Activated T-helper 1 cell treated with Interleukin-2 at 50 U/mL for 16 hours (primary cell): ENCODE measurements around the gene EFCC1.

Source experiments
- DNase-seq: peaks from one replicate; pipeline ENCODE4 v3.0.0-alpha.2; 2020; ENCODE audit warnings: low read depth

EFCC1 gene

DNA sequence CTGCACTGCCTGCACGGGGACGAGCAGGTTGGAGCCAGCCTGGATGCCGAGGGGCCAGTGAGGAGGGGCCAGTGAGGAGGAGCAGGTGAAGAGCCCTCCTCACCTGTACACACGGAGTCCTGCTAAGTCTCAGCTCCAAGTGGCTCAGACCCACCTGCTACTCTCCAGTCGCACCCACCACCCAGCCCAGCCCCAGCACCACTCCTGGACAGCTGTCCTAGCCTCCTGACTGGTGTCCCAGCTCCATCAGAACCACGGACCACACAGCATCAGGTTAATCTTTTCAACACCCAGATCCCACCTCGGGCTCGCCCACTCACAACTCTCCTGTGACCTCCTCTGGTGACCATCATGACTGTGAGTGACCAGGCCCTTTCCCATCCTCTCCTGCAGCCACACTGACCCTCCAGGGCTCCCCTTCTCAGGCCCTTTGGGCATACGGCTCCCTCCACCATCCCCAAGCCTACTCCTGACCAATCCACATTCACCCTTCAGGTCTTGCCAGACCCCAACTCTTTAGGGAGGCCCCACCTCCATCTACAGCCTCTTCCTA, 13.8 kb downstream of the EFCC1 start:
- no peak for DNase-seq

DNA sequence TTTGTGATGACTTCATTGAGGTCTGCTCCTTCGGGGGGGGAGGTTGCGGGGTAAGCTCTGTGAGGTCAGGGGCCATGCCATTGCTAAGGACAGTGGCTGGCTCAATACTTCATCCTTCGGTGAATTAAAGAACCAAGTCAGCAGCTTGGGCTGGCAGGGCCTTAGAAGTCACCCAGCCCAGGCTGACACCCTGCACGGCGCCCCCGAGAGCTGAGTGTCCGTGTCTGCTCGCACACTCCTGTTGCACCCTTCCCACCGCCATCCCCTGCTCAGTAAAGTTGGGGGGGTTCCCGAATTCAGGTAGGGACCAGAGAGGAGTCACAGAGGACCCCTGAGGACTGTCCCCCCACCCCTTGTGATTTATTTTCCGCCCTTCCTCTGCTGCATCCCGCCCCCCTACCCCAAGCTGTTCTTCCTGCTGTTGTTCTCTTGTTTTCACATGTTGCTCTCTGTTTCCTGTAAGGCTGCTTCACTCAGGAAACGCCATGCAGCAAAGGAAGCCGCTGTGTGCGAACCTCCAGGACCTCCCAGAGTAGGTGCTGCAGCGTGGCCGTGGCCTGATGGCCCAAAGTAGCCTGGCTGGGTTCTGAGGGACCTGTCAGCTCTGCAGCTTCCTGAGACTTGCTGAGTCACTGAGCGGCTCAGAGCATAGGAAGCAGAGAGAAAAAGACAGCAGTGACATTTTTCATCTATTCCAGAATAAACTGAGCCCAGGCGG, 14.4 kb downstream of the EFCC1 start:
- DNase-seq, result peak; percentile 24

GRCh38 chr3:129016356-129016719, 15.2 kb downstream of the EFCC1 start:
- DNase-seq, result peak; percentile 23

DNA sequence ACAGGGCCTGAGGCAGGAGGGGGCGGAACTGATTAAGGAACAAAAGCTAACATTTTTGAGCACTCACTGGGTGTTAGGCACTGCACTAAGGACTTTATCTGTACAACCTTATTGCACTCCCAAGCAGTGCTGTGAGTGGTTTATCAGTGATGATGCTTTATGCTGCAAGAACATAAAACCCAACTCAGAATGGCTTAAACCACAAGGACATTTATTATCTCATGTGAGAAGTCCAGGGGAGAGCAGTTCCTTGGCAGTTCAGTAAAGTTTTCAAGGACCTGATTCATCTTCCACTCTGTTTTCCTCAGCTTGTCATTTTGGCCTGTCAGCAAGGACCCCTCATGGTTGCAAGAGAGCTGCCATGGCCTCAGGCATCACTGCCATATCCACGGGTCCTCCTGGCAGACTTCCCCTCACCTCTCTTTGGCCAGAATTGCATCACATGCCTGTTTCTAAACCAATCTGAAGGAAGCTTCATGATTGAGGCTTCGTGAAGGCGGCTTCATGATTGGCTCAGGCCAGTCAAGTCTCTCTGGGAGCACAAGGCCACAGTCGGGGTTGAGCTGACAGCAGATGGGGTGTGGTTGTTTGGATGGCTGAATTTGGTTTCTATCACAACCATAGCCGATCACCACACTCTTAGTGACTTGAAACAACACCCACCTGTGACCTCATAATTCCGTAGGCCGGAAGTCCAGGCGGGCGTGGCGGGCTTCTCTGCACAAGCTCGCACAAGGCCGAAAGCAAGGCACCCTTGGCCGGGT, 15.8 kb downstream of the EFCC1 start:
- no peak for DNase-seq

GRCh38 chr3:129017484-129017899, 16.4 kb downstream of the EFCC1 start:
- no peak for DNase-seq

- no peak for DNase-seq
Measured at GRCh38 chr3:129018271-129018670, 17.2 kb downstream of the EFCC1 start.

DNA sequence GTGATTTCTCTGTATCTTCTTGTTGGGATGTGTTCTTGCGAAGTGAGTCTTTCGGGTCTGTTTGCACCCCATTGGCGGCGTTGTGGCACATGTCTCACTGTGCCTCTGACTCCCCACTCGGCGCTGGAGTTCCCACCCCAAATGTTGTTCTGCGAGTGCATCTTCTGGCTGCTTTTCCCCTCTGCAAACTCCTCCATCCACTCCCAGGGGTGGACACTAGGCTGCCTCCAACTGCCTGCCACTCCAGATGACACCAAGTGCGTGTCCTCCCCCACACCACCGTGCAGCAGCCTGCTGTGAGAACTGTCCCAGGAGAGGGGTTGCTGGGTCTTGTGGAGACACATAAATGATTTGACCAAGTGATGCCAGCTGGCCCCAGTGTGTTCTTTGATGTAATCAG, 17.6 kb downstream of the EFCC1 start:
- DNase-seq, result no peak

GRCh38 chr3:129019266-129019665, 18.2 kb downstream of the EFCC1 start:
- no peak for DNase-seq

DNA sequence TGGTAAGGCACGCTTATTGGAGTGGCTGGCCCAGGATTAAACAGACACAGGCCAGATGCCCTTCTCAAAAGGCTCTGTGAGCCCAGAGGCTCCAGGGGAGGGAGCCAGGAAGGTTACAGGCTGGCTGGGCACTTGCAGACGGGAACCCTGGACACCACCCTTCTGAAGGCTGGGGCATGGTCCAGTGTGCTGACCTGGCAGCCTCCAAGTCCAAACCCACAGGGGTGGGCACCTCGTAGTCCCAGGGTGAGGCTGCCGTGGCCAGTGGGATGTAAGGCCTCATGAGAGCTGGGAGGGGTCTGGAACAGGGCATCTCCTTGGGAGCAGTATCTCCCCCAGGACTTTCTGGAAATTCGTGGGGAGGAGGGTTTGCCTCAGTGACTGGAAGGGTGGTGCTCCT, 19.6 kb downstream of the EFCC1 start:
- DNase-seq, result no peak

GRCh38 chr3:129021140-129021551, 20.0 kb downstream of the EFCC1 start:
- DNase-seq, result no peak

DNA sequence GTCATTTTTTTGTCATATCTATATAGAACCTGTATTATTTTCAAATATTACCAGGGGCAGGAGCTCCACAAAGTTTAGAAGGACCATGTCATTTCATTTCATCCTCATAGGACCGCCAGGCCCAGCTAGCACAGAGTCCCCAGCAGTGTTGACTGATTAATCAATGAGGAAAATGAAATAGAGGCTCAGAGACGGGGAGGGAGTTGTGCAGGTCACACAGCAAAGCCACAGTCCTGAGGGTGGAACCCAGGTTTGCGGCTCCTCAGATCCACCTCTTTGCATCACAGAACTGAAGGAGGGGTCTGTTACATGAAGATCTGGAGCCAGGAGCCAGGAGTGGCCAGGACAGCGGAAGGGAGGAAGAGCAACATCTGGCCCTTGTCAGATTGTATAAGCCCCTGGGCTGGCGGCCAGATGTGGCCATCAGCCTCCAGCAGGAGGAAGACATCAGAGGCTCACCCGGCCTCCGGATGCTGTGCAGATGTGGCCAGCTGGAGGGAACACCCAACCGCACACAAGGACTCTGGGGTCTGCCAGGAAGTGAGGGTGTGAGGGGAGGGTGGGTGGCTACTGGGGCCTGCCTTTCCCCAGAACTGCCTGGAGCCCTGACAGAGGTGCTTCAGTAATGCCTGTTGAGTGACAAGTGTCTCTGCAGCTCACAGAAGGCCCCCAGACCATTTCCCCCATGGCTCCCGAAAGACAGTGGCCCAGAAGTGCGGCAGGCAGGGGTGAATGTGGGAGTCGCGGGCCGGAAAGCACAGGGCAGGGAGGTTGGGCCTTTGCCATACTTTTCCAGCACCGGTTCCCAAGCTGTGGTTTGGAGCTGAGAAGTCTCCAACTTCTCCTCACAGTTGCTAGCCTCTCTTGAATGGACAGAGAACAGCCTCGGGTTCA, 21.3 kb downstream of the EFCC1 start:
- DNase-seq, result no peak

- DNase-seq, result no peak
Measured at GRCh38 chr3:129023008-129023358, 21.9 kb downstream of the EFCC1 start.

GRCh38 chr3:129023909-129024308, 22.8 kb downstream of the EFCC1 start:
- no peak for DNase-seq

DNA sequence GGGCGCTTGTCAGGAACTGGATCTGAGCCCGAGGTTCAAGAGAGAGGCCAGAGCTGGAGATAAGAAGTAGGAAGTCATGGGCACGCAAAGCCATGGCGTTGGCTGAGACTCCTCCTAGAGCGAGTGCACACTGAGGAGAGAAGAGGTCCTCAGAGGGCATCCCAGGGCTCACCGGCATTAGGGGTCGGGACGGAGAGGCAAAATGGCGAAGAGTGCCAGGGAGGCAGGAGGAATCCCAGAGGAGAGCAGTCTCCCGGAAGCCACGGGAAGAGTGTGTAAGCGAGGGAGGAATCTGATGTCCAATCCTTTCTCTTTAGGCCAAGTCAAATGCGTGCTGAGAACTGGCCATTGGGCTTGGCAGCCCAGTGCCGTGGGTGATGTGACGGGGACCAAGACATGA, 24.0 kb downstream of the EFCC1 start:
- no peak for DNase-seq

GRCh38 chr3:129025691-129026435, 24.8 kb downstream of the EFCC1 start:
- DNase-seq, result no peak

DNA sequence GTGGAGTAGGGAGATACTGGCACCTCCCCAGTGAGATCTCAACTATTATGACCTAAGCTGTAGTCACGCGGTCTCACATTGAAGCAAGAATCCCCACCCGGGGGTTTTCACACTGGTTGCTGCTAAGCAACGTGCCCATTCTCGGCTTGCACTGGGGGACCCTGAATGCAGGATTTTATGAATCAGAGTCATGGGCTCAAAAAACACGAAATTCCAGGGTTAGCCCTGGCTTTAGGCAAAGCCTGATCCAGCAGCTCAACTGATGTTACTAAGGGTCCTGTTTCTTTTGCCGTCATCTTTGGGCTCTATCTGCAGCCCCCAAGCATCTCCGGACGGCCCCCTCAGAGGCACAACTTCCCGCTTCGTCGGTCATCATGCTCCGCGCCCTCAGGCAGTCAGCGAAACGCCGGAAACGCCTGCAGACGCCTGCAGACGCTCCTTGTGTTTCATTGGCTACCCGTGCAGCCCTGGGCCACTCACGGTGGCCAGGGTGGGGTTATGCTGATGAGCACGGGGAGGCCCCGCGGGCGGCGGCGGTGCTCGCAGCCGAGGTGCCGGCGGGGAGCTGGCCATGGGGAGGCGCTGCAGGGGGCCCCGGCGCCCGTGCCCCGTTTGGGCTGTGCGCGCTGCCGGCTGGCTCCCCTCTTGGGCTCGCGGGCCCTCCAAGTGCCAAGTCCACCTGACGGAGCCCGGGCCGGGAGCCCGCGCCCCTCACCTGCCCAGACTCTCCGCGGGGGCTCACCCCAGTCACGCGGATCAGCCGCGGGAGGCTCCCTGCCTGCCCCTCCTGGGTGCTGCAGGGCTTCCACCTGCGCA, 25.8 kb downstream of the EFCC1 start:
- DNase-seq, result peak; percentile 87

DNA sequence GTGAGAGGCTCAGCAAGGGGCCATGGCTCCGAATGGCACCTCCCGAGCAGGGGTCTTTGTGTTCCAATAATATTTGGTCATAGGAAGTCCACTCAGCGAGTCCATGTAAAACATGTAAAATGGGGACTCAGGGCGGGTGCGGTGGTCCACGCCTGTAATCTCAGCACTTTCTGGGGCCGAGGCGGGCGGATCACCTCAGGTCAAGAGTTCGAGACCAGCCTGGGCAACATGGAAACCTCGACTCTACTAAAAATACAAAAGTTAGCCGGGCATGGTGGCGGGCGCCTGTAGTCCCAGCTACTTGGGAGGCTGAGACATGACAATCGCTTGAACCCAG, 26.4 kb downstream of the EFCC1 start:
- no peak for DNase-seq

DNA sequence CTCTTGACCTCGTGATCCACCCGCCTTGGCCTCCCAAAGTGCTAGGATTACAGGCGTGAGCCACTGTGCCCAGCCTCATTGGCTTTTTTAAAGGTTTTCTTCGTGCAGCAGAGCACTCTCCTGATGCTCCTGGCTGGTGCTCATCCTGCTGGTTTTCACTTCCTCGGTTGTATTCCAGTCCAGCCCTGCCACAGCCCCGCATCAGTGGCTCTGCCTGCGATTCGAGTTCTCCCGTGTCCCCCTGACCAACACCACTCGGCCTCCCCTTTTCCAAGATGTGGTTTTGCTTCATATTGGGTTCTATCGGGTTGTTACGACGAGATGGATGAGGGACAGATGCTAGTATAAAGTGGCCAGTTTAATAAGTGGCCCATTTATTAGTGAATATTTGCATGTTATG, 27.8 kb downstream of the EFCC1 start:
- no peak for DNase-seq

- no peak for DNase-seq
Measured at GRCh38 chr3:129030611-129031010, 29.5 kb downstream of the EFCC1 start.

DNA sequence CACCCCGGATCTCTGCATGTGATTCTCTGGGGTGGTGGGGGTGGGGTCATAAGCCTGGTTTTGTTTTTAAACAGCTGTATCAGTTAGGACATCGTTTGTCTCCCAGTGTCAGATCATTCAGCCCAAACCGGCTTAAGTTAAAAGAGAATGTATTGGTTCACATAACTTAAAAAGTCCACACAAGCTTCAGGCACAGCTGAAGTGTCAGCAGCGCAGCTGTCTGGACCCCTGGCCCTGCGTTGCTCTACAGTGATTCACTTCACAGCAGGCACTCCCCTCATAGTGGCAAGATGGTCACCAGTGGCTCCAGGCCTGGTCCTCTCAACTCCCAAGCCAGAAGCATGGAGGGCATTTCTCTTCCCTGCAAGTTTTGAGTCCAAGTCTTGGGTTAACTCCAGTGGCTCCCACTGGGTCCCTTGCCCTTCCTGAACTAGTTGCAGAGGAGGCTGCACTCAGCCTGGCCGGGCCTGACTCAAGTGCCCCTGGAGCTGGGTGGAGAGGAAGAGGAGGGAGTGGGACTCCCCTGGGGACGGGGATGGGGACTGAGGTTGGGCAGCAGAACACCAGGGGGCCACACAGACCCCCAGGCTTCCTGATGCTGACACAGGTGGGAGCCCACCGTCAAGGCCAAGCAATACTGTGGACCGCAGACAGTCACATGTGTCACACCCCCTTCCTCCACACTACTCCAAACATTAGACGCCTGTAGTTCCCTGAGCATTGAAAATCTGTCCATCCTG, 30.5 kb downstream of the EFCC1 start:
- DNase-seq, result no peak
